Endodermal cell (in vitro differentiated cells): ENCODE measurements around the gene KIAA2012. TPM values are rescaled to one million over a fixed set of nuclear protein-coding genes. Genes with fewer than 3 reads are reported as not detected.

ENCODE experiments used
- DNase-seq: peaks from one replicate; pipeline ENCODE4 v3.0.0-alpha.2; 2017
- H3K27ac ChIP-seq: 2 replicates; pipeline ENCODE4 v1.5.1; 2013; ENCODE audit warnings: mild to moderate bottlenecking, low read depth, low read length, moderate library complexity
- H3K27me3 ChIP-seq: 2 replicates; pipeline ENCODE4 v1.6.1; 2013; ENCODE audit warnings: mild to moderate bottlenecking, low read length, moderate library complexity; ENCODE audit not compliant: insufficient read depth, control insufficient read depth, poor library complexity, severe bottlenecking
- H3K36me3 ChIP-seq: 2 replicates; pipeline ENCODE4 v1.7.0; 2013; ENCODE audit warnings: mild to moderate bottlenecking, low read length, moderate library complexity; ENCODE audit not compliant: control insufficient read depth, insufficient read depth
- H3K4me1 ChIP-seq: one replicate; pipeline ENCODE4 v1.7.0; 2013; ENCODE audit warnings: low read length; ENCODE audit not compliant: control insufficient read depth, insufficient read depth
- H3K4me3 ChIP-seq: 2 replicates; pipeline ENCODE4 v1.5.1; 2013; ENCODE audit warnings: mild to moderate bottlenecking, low read length, moderate library complexity
- H3K9ac ChIP-seq: 2 replicates; pipeline ENCODE4 v1.6.1; 2013; ENCODE audit warnings: mild to moderate bottlenecking, low read length, moderate library complexity; ENCODE audit not compliant: poor library complexity, severe bottlenecking; ENCODE audit errors: extremely low read depth
- H3K9me3 ChIP-seq: 2 replicates; pipeline ENCODE4 v1.6.1; 2013; ENCODE audit warnings: mild to moderate bottlenecking, low read length, moderate library complexity; ENCODE audit not compliant: control insufficient read depth
- H3K27ac Mint-ChIP-seq: 2 replicates; pipeline ENCODE4 v1.8.0; 2020; ENCODE audit warnings: mixed read lengths
- H3K27me3 Mint-ChIP-seq: 2 replicates; pipeline ENCODE4 v1.8.0; 2021; ENCODE audit warnings: mild to moderate bottlenecking, mixed read lengths; ENCODE audit not compliant: insufficient read depth
- H3K36me3 Mint-ChIP-seq: 2 replicates; pipeline ENCODE4 v1.8.0; 2020; ENCODE audit warnings: low read depth, mixed read lengths
- H3K4me1 Mint-ChIP-seq: 2 replicates; pipeline ENCODE4 v1.8.0; 2020; ENCODE audit warnings: mixed read lengths
- H3K4me3 Mint-ChIP-seq: 2 replicates; pipeline ENCODE4 v1.8.0; 2020; ENCODE audit warnings: mild to moderate bottlenecking, moderate library complexity, mixed read lengths
- H3K9me3 Mint-ChIP-seq: 2 replicates; pipeline ENCODE4 v1.8.0; 2020; ENCODE audit warnings: mild to moderate bottlenecking, mixed read lengths
- WGBS, 2 experiments: methylation state at CpG; one replicate each; pipeline versions ENCODE4 v1.1.5 to v1.1.7; 2013; ENCODE audit warnings: missing lambda C conversion rate in 2 of 2, mixed read lengths in 1 of 2; ENCODE audit not compliant: insufficient coverage in 1 of 2, insufficient read length in 1 of 2; 5-methylcytosine and 5-hydroxymethylcytosine counted together
- total RNA-seq, 2 donors: library from RNA; stranded (reverse); fragmentation: NEBNext Ultra II Directional in 1 of 2; extraction: Animal tissue kit (Norgen Biotek cat#: 25700) in 1 of 2; gene quantifications; 2 replicates in 1 of 2; 3 replicates in 1 of 2; pipeline ENCODE4 v1.2.1, GENCODE V29; 2021
- TF ChIP-seq, protein P1 (sequence below): fragments of 200-600 bp; sonication (generic); conservative IDR thresholded peaks from 2 replicates; pipeline ENCODE4 v1.5.0; 2021; ENCODE audit warnings: antibody characterized with exemption, mild to moderate bottlenecking

KIAA2012 gene
- total RNA-seq, 2 donors from 2014 or later: 0.62 to 1.0 TPM

- WGBS, 2 experiments: 84 to 100% methylated on average over 1 of the region's 1 CpG
- Histone ChIP-seq H3K27ac (no peak overlapping the region), H3K27me3 (no peaks in the 10 kb centered on the region), H3K36me3 (no peaks in the 10 kb centered on the region), H3K9me3 (no peaks in the 10 kb centered on the region), H3K4me1 (peaks cover 12% of the 10 kb centered on the region), H3K9ac (no peak overlapping the region), H3K4me3 (no peak overlapping the region)
- H3K4me3 Mint-ChIP-seq: no peak overlapping the region
- H3K36me3 Mint-ChIP-seq: no peaks in the 10 kb centered on the region
- TF ChIP-seq, protein P1, sequence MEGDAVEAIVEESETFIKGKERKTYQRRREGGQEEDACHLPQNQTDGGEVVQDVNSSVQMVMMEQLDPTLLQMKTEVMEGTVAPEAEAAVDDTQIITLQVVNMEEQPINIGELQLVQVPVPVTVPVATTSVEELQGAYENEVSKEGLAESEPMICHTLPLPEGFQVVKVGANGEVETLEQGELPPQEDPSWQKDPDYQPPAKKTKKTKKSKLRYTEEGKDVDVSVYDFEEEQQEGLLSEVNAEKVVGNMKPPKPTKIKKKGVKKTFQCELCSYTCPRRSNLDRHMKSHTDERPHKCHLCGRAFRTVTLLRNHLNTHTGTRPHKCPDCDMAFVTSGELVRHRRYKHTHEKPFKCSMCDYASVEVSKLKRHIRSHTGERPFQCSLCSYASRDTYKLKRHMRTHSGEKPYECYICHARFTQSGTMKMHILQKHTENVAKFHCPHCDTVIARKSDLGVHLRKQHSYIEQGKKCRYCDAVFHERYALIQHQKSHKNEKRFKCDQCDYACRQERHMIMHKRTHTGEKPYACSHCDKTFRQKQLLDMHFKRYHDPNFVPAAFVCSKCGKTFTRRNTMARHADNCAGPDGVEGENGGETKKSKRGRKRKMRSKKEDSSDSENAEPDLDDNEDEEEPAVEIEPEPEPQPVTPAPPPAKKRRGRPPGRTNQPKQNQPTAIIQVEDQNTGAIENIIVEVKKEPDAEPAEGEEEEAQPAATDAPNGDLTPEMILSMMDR: no peak
- DNase-seq: no peak
- no peaks in the 10 kb centered on the region for H3K9me3 Mint-ChIP-seq
- H3K4me1 Mint-ChIP-seq: peaks cover 55% of the 10 kb centered on the region
- peak overlapping the region; percentile 35 for H3K27ac Mint-ChIP-seq
- peaks cover 2% of the 10 kb centered on the region for H3K27me3 Mint-ChIP-seq
Observed at GRCh38 chr2:202142540-202142939, 69.5 kb downstream of the KIAA2012 start.

- Histone ChIP-seq H3K4me3 (peak overlapping the region; percentile 61), H3K27ac (no peak overlapping the region), H3K36me3 (no peaks in the 10 kb centered on the region), H3K9me3 (no peaks in the 10 kb centered on the region), H3K4me1 (peaks cover 28% of the 10 kb centered on the region), H3K27me3 (no peaks in the 10 kb centered on the region), H3K9ac (peak overlapping the region; percentile 16)
- Mint-ChIP-seq H3K4me1 (peaks cover 66% of the 10 kb centered on the region), H3K4me3 (peak overlapping the region; percentile 34), H3K27ac (peak overlapping the region; percentile 85), H3K9me3 (no peaks in the 10 kb centered on the region), H3K36me3 (no peaks in the 10 kb centered on the region), H3K27me3 (no peaks in the 10 kb centered on the region)
- 44 to 50% methylated on average over 1 to 4 of the region's 4 CpGs for WGBS, 2 experiments
- no peak for DNase-seq
- TF ChIP-seq, protein P1: no peak
Observed at GRCh38 chr2:202147775-202148174, 74.7 kb downstream of the KIAA2012 start.

DNA sequence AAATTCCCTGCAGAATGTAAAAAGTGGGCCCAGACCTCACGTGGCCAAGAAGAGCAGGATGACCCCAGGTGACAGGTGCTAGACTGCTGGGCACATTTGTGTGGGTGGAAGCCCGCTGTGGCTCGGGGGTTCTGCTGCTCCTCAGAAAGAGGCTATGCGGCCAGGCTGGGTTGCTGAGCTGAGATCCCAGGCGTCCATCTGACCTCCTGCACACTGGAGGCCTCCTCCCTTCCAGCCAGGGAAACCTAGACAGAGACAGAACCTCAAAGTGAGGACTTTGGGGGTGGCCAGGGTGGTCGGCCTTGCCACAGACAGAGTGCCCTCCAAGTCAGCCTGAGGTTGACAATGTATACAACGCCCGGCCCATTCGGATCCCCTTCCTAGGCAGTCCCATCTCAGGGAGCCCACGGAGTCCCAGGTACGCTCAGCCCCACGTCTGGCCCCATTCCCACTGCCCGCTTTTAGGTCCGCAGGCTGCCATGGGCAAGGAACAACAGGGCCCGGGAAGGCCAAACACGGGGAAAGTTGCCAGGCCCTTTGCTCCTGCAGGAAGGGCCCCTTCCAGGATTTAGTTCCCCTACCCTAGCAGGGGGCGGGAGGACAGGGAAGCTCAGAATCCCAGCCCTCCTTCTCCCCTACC, 75.6 kb downstream of the KIAA2012 start:
- Histone ChIP-seq H3K9ac (peak overlapping the region; percentile 42), H3K9me3 (no peaks in the 10 kb centered on the region), H3K4me3 (peak overlapping the region; percentile 65), H3K36me3 (no peaks in the 10 kb centered on the region), H3K4me1 (peaks cover 30% of the 10 kb centered on the region), H3K27ac (peak overlapping the region; percentile 89), H3K27me3 (no peaks in the 10 kb centered on the region)
- Mint-ChIP-seq H3K36me3 (no peaks in the 10 kb centered on the region), H3K4me1 (peaks cover 63% of the 10 kb centered on the region), H3K9me3 (peaks cover 2% of the 10 kb centered on the region), H3K27me3 (peaks cover 3% of the 10 kb centered on the region), H3K4me3 (peak overlapping the region; percentile 31), H3K27ac (peak overlapping the region; percentile 85)
- TF ChIP-seq, protein P1: no peak
- 54 to 78% methylated on average over 7 to 17 of the region's 17 CpGs for WGBS, 2 experiments
- peak; percentile 64 for DNase-seq
